Measurements from ENCODE around the gene GRM2. TPM values are rescaled to one million over a fixed set of nuclear protein-coding genes. Genes with fewer than 3 reads are reported as not detected.

The GRM2 gene
- total RNA-seq, 1 experiment from 2014 or later = 0.57 TPM

- no peak for TF ChIP-seq CTCF (IDR thresholded peaks at IDR 0.05; ENCODE audit: unreplicated experiment)
- no peak overlapping the region for H3K27ac Mint-ChIP-seq (ENCODE audit: unreplicated experiment)
- intact Hi-C loops (cut with micrococcal nuclease; ENCODE audit: unreplicated experiment) = no loop called here
- no peaks in the 10 kb centered on the region for H3K27me3 Mint-ChIP-seq (ENCODE audit: unreplicated experiment)
- CTCF ChIA-PET = no interaction called here
- no TSS peak for BruUV-seq (replicated peaks)
- DNase-seq = no peak
- H3K4me1 Mint-ChIP-seq (ENCODE audit: low read depth, unreplicated experiment) = peaks cover 9% of the 10 kb centered on the region
- no peak overlapping the region for H3K4me3 Mint-ChIP-seq (ENCODE audit: low read depth, unreplicated experiment)
- H3K9me3 Mint-ChIP-seq (ENCODE audit: low read depth, unreplicated experiment) = no peaks in the 10 kb centered on the region
- peaks cover 3% of the 10 kb centered on the region for H3K36me3 Mint-ChIP-seq (ENCODE audit: insufficient read depth, unreplicated experiment)
Measured at GRCh38 chr3:51686512-51687215, 20.2 kb upstream of the GRM2 start.

- CTCF ChIA-PET = no interaction called here
- H3K4me1 Mint-ChIP-seq (ENCODE audit: low read depth, unreplicated experiment) = no peaks in the 10 kb centered on the region
- H3K36me3 Mint-ChIP-seq (ENCODE audit: insufficient read depth, unreplicated experiment) = peaks cover 3% of the 10 kb centered on the region
- intact Hi-C loops (cut with micrococcal nuclease; ENCODE audit: unreplicated experiment) = no loop called here
- no peaks in the 10 kb centered on the region for H3K9me3 Mint-ChIP-seq (ENCODE audit: low read depth, unreplicated experiment)
- DNase-seq = no peak
- no peak for TF ChIP-seq CTCF (IDR thresholded peaks at IDR 0.05; ENCODE audit: unreplicated experiment)
- H3K27me3 Mint-ChIP-seq (ENCODE audit: unreplicated experiment) = no peaks in the 10 kb centered on the region
- H3K27ac Mint-ChIP-seq (ENCODE audit: unreplicated experiment) = no peak overlapping the region
- H3K4me3 Mint-ChIP-seq (ENCODE audit: low read depth, unreplicated experiment) = no peak overlapping the region
- BruUV-seq (replicated peaks) = no TSS peak
Measured at GRCh38 chr3:51687431-51688205, 19.2 kb upstream of the GRM2 start.

GRCh38 chr3:51688206-51688600 lies 18.7 kb upstream of the GRM2 start:
- BruUV-seq (replicated peaks) = no TSS peak
- intact Hi-C loops (cut with micrococcal nuclease; ENCODE audit: unreplicated experiment) = no loop called here
- Mint-ChIP-seq H3K27me3 (ENCODE audit: unreplicated experiment) (no peaks in the 10 kb centered on the region), H3K27ac (ENCODE audit: unreplicated experiment) (no peak overlapping the region), H3K9me3 (ENCODE audit: low read depth, unreplicated experiment) (no peaks in the 10 kb centered on the region), H3K36me3 (ENCODE audit: insufficient read depth, unreplicated experiment) (peaks cover 3% of the 10 kb centered on the region), H3K4me3 (ENCODE audit: low read depth, unreplicated experiment) (no peak overlapping the region), H3K4me1 (ENCODE audit: low read depth, unreplicated experiment) (no peaks in the 10 kb centered on the region)
- DNase-seq = no peak
- TF ChIP-seq CTCF (IDR thresholded peaks at IDR 0.05; ENCODE audit: unreplicated experiment) = no peak
- CTCF ChIA-PET = no interaction called here

GRCh38 chr3:51691021-51691420 lies 15.8 kb upstream of the GRM2 start:
- no peak for DNase-seq
- H3K27me3 Mint-ChIP-seq (ENCODE audit: unreplicated experiment) = no peaks in the 10 kb centered on the region
- CTCF ChIA-PET = interaction anchor here (1.1 kb wide), 1 partner anchor 9 kb away, joined by 3 read pairs; no protein-coding TSS in a partner anchor
- H3K9me3 Mint-ChIP-seq (ENCODE audit: low read depth, unreplicated experiment) = no peaks in the 10 kb centered on the region
- H3K27ac Mint-ChIP-seq (ENCODE audit: unreplicated experiment) = no peak overlapping the region
- BruUV-seq (replicated peaks) = no TSS peak
- peaks cover 2% of the 10 kb centered on the region for H3K36me3 Mint-ChIP-seq (ENCODE audit: insufficient read depth, unreplicated experiment)
- H3K4me1 Mint-ChIP-seq (ENCODE audit: low read depth, unreplicated experiment) = no peaks in the 10 kb centered on the region
- H3K4me3 Mint-ChIP-seq (ENCODE audit: low read depth, unreplicated experiment) = no peak overlapping the region
- TF ChIP-seq CTCF (IDR thresholded peaks at IDR 0.05; ENCODE audit: unreplicated experiment) = no peak
- intact Hi-C loops (cut with micrococcal nuclease; ENCODE audit: unreplicated experiment) = no loop called here

Measured in Calu3 (cell line).